ENCODE results near the gene TNFRSF19. TPM values are rescaled to one million over a fixed set of nuclear protein-coding genes. Genes with fewer than 3 reads are reported as not detected.

Gene TNFRSF19
- total and polyA plus RNA-seq, 10 of the 15 experiments (the other 5 are each of a cell fraction or from before 2014, with no cell fraction given), result 16.4 to 46.2 (median 35.4) TPM

DNA sequence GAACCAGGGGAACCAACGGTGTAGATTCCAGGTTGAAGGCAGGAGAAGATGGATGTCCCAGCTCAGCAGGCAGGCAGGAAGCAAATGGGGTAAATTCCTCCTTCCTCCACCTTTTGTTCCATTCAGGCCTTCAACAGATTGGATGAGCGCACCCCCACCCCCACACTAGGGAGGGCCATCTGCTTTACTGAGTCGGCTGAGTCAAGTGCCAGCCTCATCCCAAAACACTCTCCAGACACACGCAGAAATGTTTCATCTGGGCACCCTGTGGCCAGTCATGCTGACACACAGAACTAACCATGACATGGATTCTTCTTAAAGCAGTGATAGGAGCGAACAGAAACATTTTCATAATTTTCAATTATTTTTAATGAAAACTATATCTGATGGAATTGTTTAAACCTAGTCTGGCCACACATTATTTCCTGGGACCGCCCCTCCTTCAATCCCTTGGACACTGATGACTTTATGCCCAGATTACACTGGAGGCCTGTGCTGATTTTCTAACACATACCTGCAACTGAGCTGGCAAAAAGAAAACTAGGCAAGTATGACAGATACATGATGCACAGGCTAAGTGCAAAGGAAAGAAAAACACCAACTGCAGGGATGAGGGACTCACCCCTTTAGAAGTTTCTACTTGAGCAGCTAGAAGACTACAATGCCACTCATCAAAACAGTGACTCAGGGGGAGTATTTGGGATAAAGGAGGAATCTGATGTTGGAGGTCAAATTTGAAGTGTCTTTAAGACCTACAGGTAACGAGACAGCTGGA is 154.2 kb downstream of the TNFRSF19 start:
- no peaks in the 10 kb centered on the region for H3K27me3 ChIP-seq (replicated peaks in 1 of 2; ENCODE audit: control insufficient read depth in 2 of 2, insufficient read depth in 2 of 2, low read length in 1 of 2)
- no peaks in the 10 kb centered on the region for H3K79me2 ChIP-seq (ENCODE audit: control insufficient read depth, insufficient read depth, low read length)
- no peaks in the 10 kb centered on the region for H3K4me1 ChIP-seq (ENCODE audit: control insufficient read depth, insufficient read depth, low read length)
- peaks cover 0 to 5% of the 10 kb centered on the region in 2 experiments; a peak in 1 of 4 replicates for H3K36me3 ChIP-seq (ENCODE audit: control insufficient read depth in 2 of 2, insufficient read depth in 2 of 2, low read length in 1 of 2)
- BruUV-seq (replicated peaks), result no TSS peak
- ChIA-PET RAD21 (ENCODE audit: unreplicated experiment) (no interaction called here), CTCF (interaction anchor here (1.4 to 1.5 kb wide), 2 partner anchors 16 to 121 kb away, joined by 3 to 4 read pairs; no protein-coding TSS in a partner anchor), SMC1A (ENCODE audit: uncharacterized antibody, unreplicated experiment) (interaction anchor here (0.8 to 1.4 kb wide), 3 partner anchors 31 to 121 kb away, joined by 3 read pairs; no protein-coding TSS in a partner anchor), POLR2A (no interaction called here)
- WGBS (ENCODE audit: insufficient coverage, insufficient replicate concordance, low lambda C conversion rate, missing lambda C conversion rate), result 68% methylated on average over 7 of the region's 7 CpGs
- in situ Hi-C loops (cut with MboI) (no loop called here), intact Hi-C loops (cut with micrococcal nuclease; ENCODE audit: unreplicated experiment) (no loop called here)
- no peak overlapping the region for H3K4me3 ChIP-seq
- FAIRE-seq (no peak), DNase-seq (ENCODE audit: low read depth, low spot score) (no peak), ATAC-seq (no peak)
- H4K20me1 ChIP-seq (ENCODE audit: control insufficient read depth, insufficient read depth), result no peaks in the 10 kb centered on the region
- H3K27ac ChIP-seq (ENCODE audit: control insufficient read depth, insufficient read depth), result no peak overlapping the region
- H3K9ac ChIP-seq (ENCODE audit: control insufficient read depth, insufficient read depth, low read length), result no peak overlapping the region
- no peak for TF ChIP-seq EED (IDR thresholded peaks at IDR 0.05; ENCODE audit: low read depth)
- no peak for TF ChIP-seq WRNIP1 (IDR thresholded peaks at IDR 0.05; ENCODE audit: borderline replicate concordance, low read depth, low read length)
- TF ChIP-seq, protein P1, sequence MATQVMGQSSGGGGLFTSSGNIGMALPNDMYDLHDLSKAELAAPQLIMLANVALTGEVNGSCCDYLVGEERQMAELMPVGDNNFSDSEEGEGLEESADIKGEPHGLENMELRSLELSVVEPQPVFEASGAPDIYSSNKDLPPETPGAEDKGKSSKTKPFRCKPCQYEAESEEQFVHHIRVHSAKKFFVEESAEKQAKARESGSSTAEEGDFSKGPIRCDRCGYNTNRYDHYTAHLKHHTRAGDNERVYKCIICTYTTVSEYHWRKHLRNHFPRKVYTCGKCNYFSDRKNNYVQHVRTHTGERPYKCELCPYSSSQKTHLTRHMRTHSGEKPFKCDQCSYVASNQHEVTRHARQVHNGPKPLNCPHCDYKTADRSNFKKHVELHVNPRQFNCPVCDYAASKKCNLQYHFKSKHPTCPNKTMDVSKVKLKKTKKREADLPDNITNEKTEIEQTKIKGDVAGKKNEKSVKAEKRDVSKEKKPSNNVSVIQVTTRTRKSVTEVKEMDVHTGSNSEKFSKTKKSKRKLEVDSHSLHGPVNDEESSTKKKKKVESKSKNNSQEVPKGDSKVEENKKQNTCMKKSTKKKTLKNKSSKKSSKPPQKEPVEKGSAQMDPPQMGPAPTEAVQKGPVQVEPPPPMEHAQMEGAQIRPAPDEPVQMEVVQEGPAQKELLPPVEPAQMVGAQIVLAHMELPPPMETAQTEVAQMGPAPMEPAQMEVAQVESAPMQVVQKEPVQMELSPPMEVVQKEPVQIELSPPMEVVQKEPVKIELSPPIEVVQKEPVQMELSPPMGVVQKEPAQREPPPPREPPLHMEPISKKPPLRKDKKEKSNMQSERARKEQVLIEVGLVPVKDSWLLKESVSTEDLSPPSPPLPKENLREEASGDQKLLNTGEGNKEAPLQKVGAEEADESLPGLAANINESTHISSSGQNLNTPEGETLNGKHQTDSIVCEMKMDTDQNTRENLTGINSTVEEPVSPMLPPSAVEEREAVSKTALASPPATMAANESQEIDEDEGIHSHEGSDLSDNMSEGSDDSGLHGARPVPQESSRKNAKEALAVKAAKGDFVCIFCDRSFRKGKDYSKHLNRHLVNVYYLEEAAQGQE (IDR thresholded peaks at IDR 0.05; ENCODE audit: low read depth, low read length), result no peak
- no peak for TF ChIP-seq NFXL1 (IDR thresholded peaks at IDR 0.05; ENCODE audit: borderline replicate concordance)
- TF ChIP-seq RELA (IDR thresholded peaks at IDR 0.05; ENCODE audit: borderline replicate concordance, partially characterized antibody), result no peak
- TF ChIP-seq, protein P2, sequence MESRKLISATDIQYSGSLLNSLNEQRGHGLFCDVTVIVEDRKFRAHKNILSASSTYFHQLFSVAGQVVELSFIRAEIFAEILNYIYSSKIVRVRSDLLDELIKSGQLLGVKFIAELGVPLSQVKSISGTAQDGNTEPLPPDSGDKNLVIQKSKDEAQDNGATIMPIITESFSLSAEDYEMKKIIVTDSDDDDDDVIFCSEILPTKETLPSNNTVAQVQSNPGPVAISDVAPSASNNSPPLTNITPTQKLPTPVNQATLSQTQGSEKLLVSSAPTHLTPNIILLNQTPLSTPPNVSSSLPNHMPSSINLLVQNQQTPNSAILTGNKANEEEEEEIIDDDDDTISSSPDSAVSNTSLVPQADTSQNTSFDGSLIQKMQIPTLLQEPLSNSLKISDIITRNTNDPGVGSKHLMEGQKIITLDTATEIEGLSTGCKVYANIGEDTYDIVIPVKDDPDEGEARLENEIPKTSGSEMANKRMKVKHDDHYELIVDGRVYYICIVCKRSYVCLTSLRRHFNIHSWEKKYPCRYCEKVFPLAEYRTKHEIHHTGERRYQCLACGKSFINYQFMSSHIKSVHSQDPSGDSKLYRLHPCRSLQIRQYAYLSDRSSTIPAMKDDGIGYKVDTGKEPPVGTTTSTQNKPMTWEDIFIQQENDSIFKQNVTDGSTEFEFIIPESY (IDR thresholded peaks at IDR 0.05), result no peak
- TF ChIP-seq SPI1 (IDR thresholded peaks at IDR 0.05; ENCODE audit: borderline replicate concordance, insufficient read depth, low read depth, low read length), result no peak
- no peak for TF ChIP-seq ZNF384 (IDR thresholded peaks at IDR 0.05; ENCODE audit: borderline replicate concordance, low read depth, low read length)
- TF ChIP-seq BRCA1 (IDR thresholded peaks at IDR 0.05; ENCODE audit: low read depth, low read length), result no peak
- TF ChIP-seq PBX3 (IDR thresholded peaks at IDR 0.05; ENCODE audit: insufficient replicate concordance, low read depth, low read length), result no peak
- TF ChIP-seq RUNX3 (IDR thresholded peaks at IDR 0.05; ENCODE audit: low read length), result no peak
- no peak for TF ChIP-seq SMAD1 (IDR thresholded peaks at IDR 0.05; ENCODE audit: low read depth, partially characterized antibody)
- no peak for TF ChIP-seq CHD4 (IDR thresholded peaks at IDR 0.05)
- no peak for TF ChIP-seq IKZF1 (conservative IDR thresholded peaks at IDR 0.05)
- no peak for TF ChIP-seq POLR2AphosphoS5 (IDR thresholded peaks at IDR 0.05; ENCODE audit: low read length)
- no peak for TF ChIP-seq PKNOX1 (IDR thresholded peaks at IDR 0.05)
- no peak overlapping the region for H3K4me2 ChIP-seq (ENCODE audit: control insufficient read depth, insufficient read depth)
- H2AFZ ChIP-seq (ENCODE audit: control insufficient read depth, low read depth, low read length), result no peak overlapping the region
- no peaks in the 10 kb centered on the region for H3K9me3 ChIP-seq (replicated peaks; ENCODE audit: control insufficient read depth, insufficient read depth, low read length)

Data from GM12878 (cell line).